HepG2 (cell line): ENCODE results near the gene RBM34.

Source experiments
- ARHGAP35 ChIP-seq: sonication (generic); formaldehyde crosslinking; IDR thresholded peaks from 2 replicates; pipeline ENCODE4 v1.9.0; 2022; ENCODE audit warnings: mild to moderate bottlenecking, inconsistent platforms, moderate library complexity, missing genetic modification reagents, borderline replicate concordance
- CTCF ChIP-seq: sonication (generic); formaldehyde crosslinking; IDR thresholded peaks from 2 replicates; pipeline ENCODE4 v1.5.0; 2020; ENCODE audit warnings: mild to moderate bottlenecking, missing genetic modification reagents, moderate library complexity
- E2F5 ChIP-seq: sonication (generic); formaldehyde crosslinking; conservative IDR thresholded peaks from 2 replicates; pipeline ENCODE4 v1.4.0; 2020; ENCODE audit warnings: missing genetic modification reagents
- FOXA3 ChIP-seq: IDR thresholded peaks from 2 replicates; pipeline ENCODE4 v1.6.1; 2016; ENCODE audit warnings: missing genetic modification reagents, missing compliant biosample characterization
- FOXM1 ChIP-seq: sonication (generic); formaldehyde crosslinking; IDR thresholded peaks from 2 replicates; pipeline ENCODE4 v1.5.0; 2020; ENCODE audit warnings: missing genetic modification reagents
- KLF13 ChIP-seq: sonication (generic); formaldehyde crosslinking; IDR thresholded peaks from 2 replicates; pipeline ENCODE4 v1.4.0; 2020; ENCODE audit warnings: mild to moderate bottlenecking, missing genetic modification reagents
- SOX6 ChIP-seq, 2 experiments: fragments of 450-650 bp in 1 of 2; sonication (generic) in 1 of 2; formaldehyde crosslinking in 1 of 2; IDR thresholded peaks; 2 replicates each; pipeline versions ENCODE4 v1.4.0 to v1.6.1; 2017 to 2020; ENCODE audit warnings: antibody characterized with exemption in 1 of 2, mild to moderate bottlenecking in 1 of 2, missing genetic modification reagents in 1 of 2
- ZNF296 ChIP-seq: sonication (generic); formaldehyde crosslinking; conservative IDR thresholded peaks from 2 replicates; pipeline ENCODE4 v1.5.0; 2020; ENCODE audit warnings: mild to moderate bottlenecking, missing genetic modification reagents

DNA sequence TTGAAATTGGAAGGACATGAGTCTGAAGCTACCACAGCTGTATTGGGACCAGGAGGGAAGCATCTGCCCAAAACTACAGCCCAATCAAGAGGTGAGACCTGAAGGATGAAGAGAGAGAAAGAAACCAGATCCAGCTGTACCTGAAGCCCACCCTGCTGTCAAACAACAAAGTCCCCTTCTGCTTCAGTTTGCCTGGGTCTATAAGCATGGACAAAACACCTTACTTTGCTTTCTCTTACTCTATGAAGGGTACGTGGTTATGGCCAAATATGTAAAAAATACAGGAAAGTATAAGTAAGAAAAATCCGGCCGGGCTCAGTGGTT, 58.8 kb downstream of the RBM34 start:
- no peak for TF ChIP-seq ARHGAP35
- TF ChIP-seq FOXM1 (CRISPR knock-in tag) = no peak
- no peak for TF ChIP-seq KLF13 (CRISPR knock-in tag)
- no peak for TF ChIP-seq CTCF (CRISPR knock-in tag)
- no peak for TF ChIP-seq ZNF296 (CRISPR knock-in tag)
- TF ChIP-seq FOXA3 (CRISPR knock-in tag) = no peak
- no peak for TF ChIP-seq SOX6 (IDR thresholded peaks at IDR 0.05)
- TF ChIP-seq SOX6 (CRISPR knock-in tag; IDR thresholded peaks at IDR 0.05) = no peak
- TF ChIP-seq E2F5 (CRISPR knock-in tag) = no peak
